Uterus (tissue), 4 donors: ENCODE measurements around the gene MTHFD2. TPM values are rescaled to one million over a fixed set of nuclear protein-coding genes. Genes with fewer than 3 reads are reported as not detected.
A peak's percentile ranks its signal among the peaks of the same experiment; 100 is the strongest.

Experiments used
- DNase-seq, 2 donors: peaks; one replicate each; pipeline ENCODE4 v3.0.0-alpha.2; 2019 to 2020
- H3K27ac ChIP-seq, 2 donors: fragments of 200-600 bp; sonication (generic); 1 replicate in 1 of 2; 2 replicates in 1 of 2; pipeline ENCODE4 v1.5.1; 2016 to 2018
- H3K27me3 ChIP-seq, 2 donors: fragments of 200-600 bp; sonication (generic); one replicate each; pipeline ENCODE4 v1.5.1; 2018 to 2019; ENCODE audit warnings: control low read depth in 1 of 2
- H3K36me3 ChIP-seq, 2 donors: fragments of 200-600 bp; sonication (generic); one replicate each; pipeline ENCODE4 v1.5.1; 2019; ENCODE audit warnings: control low read depth in 1 of 2
- H3K4me1 ChIP-seq, 2 donors: fragments of 200-600 bp; sonication (generic); one replicate each; pipeline ENCODE4 v1.5.1; 2018 to 2019; ENCODE audit warnings: control low read depth in 1 of 2
- H3K4me3 ChIP-seq, 2 donors: fragments of 200-600 bp; sonication (generic); 1 replicate in 1 of 2; 2 replicates in 1 of 2; pipeline ENCODE4 v1.5.1; 2018 to 2019; ENCODE audit warnings: mild to moderate bottlenecking in 1 of 2
- H3K9me3 ChIP-seq, 2 donors: fragments of 200-600 bp; sonication (generic); one replicate each; pipeline ENCODE4 v1.5.1; 2019; ENCODE audit warnings: control low read depth in 1 of 2
- CTCF ChIP-seq, 4 experiments: fragments of 200-600 bp in 2 of 4; fragments of 450-650 bp in 2 of 4; sonication (generic) in 2 of 4; IDR thresholded peaks; one replicate each; pipeline ENCODE4 v1.5.1; 2016 to 2019; ENCODE audit warnings: antibody characterized with exemption in 4 of 4, mild to moderate bottlenecking in 2 of 4, moderate library complexity in 1 of 4
- POLR2A ChIP-seq, 2 donors: fragments of 450-650 bp; IDR thresholded peaks; one replicate each; pipeline ENCODE4 v1.6.1; 2016; ENCODE audit warnings: antibody characterized with exemption in 2 of 2, mild to moderate bottlenecking in 1 of 2, moderate library complexity in 1 of 2
- intact Hi-C: fragments of 100-400 bp; cut with DNase I; formaldehyde crosslinking; loops from one replicate; pipeline ENCODE4 v1.15.1; 2023; ENCODE audit warnings: low total_unique reads
- total RNA-seq, 4 donors: library from RNA; depleted of rRNA in 3 of 4; stranded (reverse); fragments of >200 nt in 3 of 4; gene quantifications; one replicate each; pipeline versions ENCODE4 v1.1.0 to v1.2.4, GENCODE V29; 2014 to 2023
- donor health status: DM: yes; HTN: yes; CAD: no.

MTHFD2 gene
- total RNA-seq, 4 donors from 2014 or later: 32.0 to 55.5 (median 42.3) TPM

- DNase-seq: peak; percentile 97 to 98
- Histone ChIP-seq H3K9me3 (no peaks in the 10 kb centered on the region), H3K36me3 (no peaks in the 10 kb centered on the region), H3K27ac (peak within 1 kb of the TSS; percentile 91 to 96), H3K4me1 (peaks cover 0 to 6% of the 10 kb centered on the region in 2 donors), H3K27me3 (no peaks in the 10 kb centered on the region), H3K4me3 (peak within 1 kb of the TSS; percentile 74 to 87)
- intact Hi-C loops: no loop called here
- TF ChIP-seq CTCF (IDR thresholded peaks at IDR 0.05): peak in 2 of 4 experiments; percentile 5 to 25
- TF ChIP-seq POLR2A (IDR thresholded peaks at IDR 0.05): peak; percentile 90 to 92
These were observed 20.0 kb upstream of the MTHFD2 start, which contains the start of gene MOB1A for GRCh38 chr2:74178211-74179062. MOB1A (minus strand) TSS chr2:74178879; CDS start chr2:74178674, 205 bp downstream.

- H3K27me3 ChIP-seq: no peaks in the 10 kb centered on the region
- no peaks in the 10 kb centered on the region for H3K9me3 ChIP-seq
- peak overlapping the region; percentile 74 to 87 for H3K4me3 ChIP-seq
- TF ChIP-seq POLR2A (IDR thresholded peaks at IDR 0.05) (no peak), CTCF (IDR thresholded peaks at IDR 0.05) (peak in 2 of 4 experiments; percentile 3 to 44)
- H3K27ac ChIP-seq: peak overlapping the region; percentile 58 to 96
- no peaks in the 10 kb centered on the region for H3K36me3 ChIP-seq
- intact Hi-C loops: no loop called here
- DNase-seq: no peak
- H3K4me1 ChIP-seq: peaks cover 0 to 5% of the 10 kb centered on the region in 2 donors
These were observed 19.2 kb upstream of the MTHFD2 start for GRCh38 chr2:74179063-74179865.

GRCh38 chr2:74181739-74182138, 16.7 kb upstream of the MTHFD2 start:
- Histone ChIP-seq H3K9me3 (no peaks in the 10 kb centered on the region), H3K36me3 (no peaks in the 10 kb centered on the region), H3K27me3 (no peaks in the 10 kb centered on the region), H3K4me1 (no peaks in the 10 kb centered on the region), H3K4me3 (no peak overlapping the region), H3K27ac (no peak overlapping the region)
- TF ChIP-seq CTCF (IDR thresholded peaks at IDR 0.05): no peak
- no peak for TF ChIP-seq POLR2A (IDR thresholded peaks at IDR 0.05)
- intact Hi-C loops: no loop called here
- no peak for DNase-seq

- H3K9me3 ChIP-seq: no peaks in the 10 kb centered on the region
- no peaks in the 10 kb centered on the region for H3K4me1 ChIP-seq
- TF ChIP-seq POLR2A (IDR thresholded peaks at IDR 0.05) (no peak), CTCF (IDR thresholded peaks at IDR 0.05) (no peak)
- no peaks in the 10 kb centered on the region for H3K27me3 ChIP-seq
- no peak overlapping the region for H3K27ac ChIP-seq
- intact Hi-C loops: no loop called here
- H3K4me3 ChIP-seq: no peak overlapping the region
- DNase-seq: no peak
- no peaks in the 10 kb centered on the region for H3K36me3 ChIP-seq
These were observed 14.5 kb upstream of the MTHFD2 start for GRCh38 chr2:74183878-74184277.
